GM19240 (cell line): ENCODE results near the gene USP49.

ENCODE experiments used
- DNase-seq: peaks from one replicate; pipeline ENCODE4 v3.0.0; 2011; ENCODE audit warnings: low spot score; ENCODE audit not compliant: insufficient read length

USP49 gene

GRCh38 chr6:41757931-41758640 is 137.1 kb downstream of the USP49 start:
- DNase-seq, result no peak

- no peak for DNase-seq
These were observed 137.9 kb downstream of the USP49 start for GRCh38 chr6:41757271-41757670.

- DNase-seq, result no peak
These were observed 138.8 kb downstream of the USP49 start for GRCh38 chr6:41756354-41756753.

- no peak for DNase-seq
These were observed 139.3 kb downstream of the USP49 start for GRCh38 chr6:41755895-41756294.

GRCh38 chr6:41750374-41750773 is 144.8 kb downstream of the USP49 start:
- DNase-seq, result no peak

DNA sequence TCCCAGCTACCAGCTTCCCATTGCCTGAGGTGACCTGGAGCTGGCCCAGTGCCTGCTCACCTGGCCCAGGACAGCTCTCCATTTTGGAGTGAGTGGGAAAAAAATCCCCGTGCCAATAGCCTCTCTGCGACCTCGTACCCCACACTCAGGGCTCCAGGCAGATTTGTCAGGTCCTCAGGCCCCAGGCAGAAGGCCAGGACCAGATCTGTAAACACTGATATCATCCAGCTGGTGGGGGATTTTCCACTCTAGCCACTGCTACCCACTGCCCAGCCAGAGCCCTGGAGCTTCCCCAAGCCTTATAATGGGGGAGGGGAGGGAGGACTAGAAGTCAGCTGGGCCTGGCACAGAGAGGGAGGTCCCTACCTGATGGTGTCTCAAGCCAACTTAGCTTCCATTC is 146.6 kb downstream of the USP49 start:
- DNase-seq, result no peak

- DNase-seq, result no peak
These were observed 147.1 kb downstream of the USP49 start for GRCh38 chr6:41748102-41748477.

DNA sequence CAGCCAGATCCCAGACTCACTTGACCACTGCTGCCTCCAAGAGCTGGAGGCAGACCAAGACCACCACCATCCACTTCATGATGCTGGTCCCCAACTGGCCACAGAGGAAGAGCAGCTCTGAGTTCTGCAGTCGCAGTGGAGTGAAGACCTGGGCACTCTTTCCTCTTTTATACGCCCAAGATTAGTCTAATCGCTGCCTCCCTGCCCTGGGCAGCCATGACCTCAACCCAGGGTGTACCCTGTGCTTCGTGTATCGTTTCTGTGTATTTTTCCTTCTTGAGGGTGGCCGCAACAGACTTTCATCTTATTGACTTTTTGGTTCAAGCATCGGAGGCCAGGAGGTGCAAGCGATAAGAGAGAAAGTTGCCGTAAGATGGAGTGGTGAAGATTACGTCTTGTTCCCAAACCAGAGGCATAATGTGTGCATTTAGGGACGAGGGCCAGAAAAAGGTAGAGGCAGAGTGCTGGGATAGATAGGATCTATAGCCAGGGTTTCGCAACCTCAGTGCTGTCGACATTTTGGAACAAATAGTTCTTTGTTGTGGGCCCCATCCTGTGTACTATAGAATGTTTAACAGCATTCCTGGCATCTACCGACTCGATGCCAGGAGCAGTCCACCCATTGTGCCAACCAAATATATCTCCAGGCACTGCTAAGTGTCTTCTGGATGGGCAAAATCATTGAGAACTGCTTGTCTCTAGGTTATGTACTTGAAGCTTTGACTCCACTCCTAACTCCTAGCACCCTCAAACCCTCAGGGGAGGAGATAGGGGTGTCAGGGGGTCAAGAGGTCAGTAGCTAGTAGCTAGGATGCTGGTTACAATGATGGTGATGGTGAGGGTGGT is 147.7 kb downstream of the USP49 start, which contains the start of gene PGC:
TSS of gene PGC (minus strand) at position 142 of the 846 bp plus-strand sequence. CDS start at position 79, 63 bp downstream.
- no peak for DNase-seq

- no peak for DNase-seq
These were observed 149.1 kb downstream of the USP49 start for GRCh38 chr6:41746107-41746506.

DNA sequence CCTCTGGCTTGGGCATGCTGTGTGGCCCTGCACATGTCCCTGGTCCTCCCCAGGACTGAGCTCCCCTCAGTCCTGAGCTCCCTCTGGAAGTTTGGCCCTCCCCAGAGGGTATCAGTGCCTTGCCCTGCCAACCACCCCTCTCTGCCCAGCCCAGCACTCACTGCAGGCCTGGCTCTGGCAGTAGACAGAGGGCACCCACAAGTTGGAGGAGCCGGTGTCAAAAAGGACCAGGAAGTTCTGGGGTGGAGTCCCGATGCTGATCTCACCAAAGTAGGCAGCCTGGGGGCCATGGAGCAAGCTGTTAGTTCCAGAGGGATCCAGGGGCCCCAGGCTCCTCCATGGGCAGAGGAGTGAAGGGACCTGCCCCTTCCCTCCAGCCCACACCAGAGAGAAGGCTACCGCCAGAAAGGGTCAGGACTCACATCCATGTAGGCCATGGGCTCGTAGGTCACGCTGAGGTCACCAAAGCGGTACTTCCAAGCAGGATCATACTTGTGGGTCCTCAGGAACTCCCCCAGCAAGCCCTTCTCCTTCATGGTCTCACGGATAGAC is 150.9 kb downstream of the USP49 start:
- DNase-seq, result no peak

- DNase-seq, result no peak
These were observed 151.6 kb downstream of the USP49 start for GRCh38 chr6:41743406-41744235.

- no peak for DNase-seq
These were observed 153.3 kb downstream of the USP49 start for GRCh38 chr6:41741625-41742490.

- DNase-seq, result no peak
These were observed 154.6 kb downstream of the USP49 start for GRCh38 chr6:41740366-41741162.
